Ascending aorta (tissue), 2 donors: ENCODE results near the gene TTC3. TPM values are rescaled to one million over a fixed set of nuclear protein-coding genes. Genes with fewer than 3 reads are reported as not detected.

Source experiments
- DNase-seq, 2 donors: peaks; one replicate each; pipeline ENCODE4 v3.0.0-alpha.2; 2019; ENCODE audit warnings: low spot score in 2 of 2
- H3K27ac ChIP-seq, 2 donors: fragments of 200-600 bp; sonication (generic); one replicate each; pipeline ENCODE4 v1.5.1; 2016 to 2017; ENCODE audit warnings: mild to moderate bottlenecking in 1 of 2
- H3K27me3 ChIP-seq: fragments of 200-600 bp; sonication (generic); one replicate; pipeline ENCODE4 v1.5.1; 2017
- H3K36me3 ChIP-seq, 2 donors: fragments of 200-600 bp; sonication (generic); one replicate each; pipeline ENCODE4 v1.5.1; 2016
- H3K4me1 ChIP-seq, 2 donors: fragments of 200-600 bp; sonication (generic); one replicate each; pipeline ENCODE4 v1.5.1; 2016 to 2017; ENCODE audit warnings: mild to moderate bottlenecking in 1 of 2
- H3K4me3 ChIP-seq, 2 donors: fragments of 200-600 bp; sonication (generic); one replicate each; pipeline ENCODE4 v1.5.1; 2016 to 2017; ENCODE audit warnings: mild to moderate bottlenecking in 1 of 2
- H3K9me3 ChIP-seq, 2 donors: fragments of 200-600 bp; sonication (generic); one replicate each; pipeline ENCODE4 v1.5.1; 2016
- CTCF ChIP-seq, 3 experiments: fragments of 200-600 bp in 2 of 3; fragments of 450-650 bp in 1 of 3; sonication (generic) in 2 of 3; IDR thresholded peaks; one replicate each; pipeline ENCODE4 v1.5.1; 2016 to 2019; ENCODE audit warnings: antibody characterized with exemption in 3 of 3, mild to moderate bottlenecking in 1 of 3, moderate library complexity in 1 of 3
- intact Hi-C: fragments of 100-400 bp; cut with DNase I; formaldehyde crosslinking; loops from one replicate; pipeline ENCODE4 v1.15.1; 2023
- total RNA-seq: library from RNA; depleted of rRNA; stranded (reverse); fragments of >200 nt; gene quantifications from one replicate; pipeline ENCODE4 v1.1.0, GENCODE V29; 2016

Gene TTC3
- total RNA-seq, 1 donor from 2014 or later = 70.7 TPM

- intact Hi-C loops = loop anchor here (5.0 kb wide), 1 partner anchor 152 kb away; the partner anchor contains the start of genes PIGP and TTC3
- H3K4me3 ChIP-seq = no peak overlapping the region
- H3K9me3 ChIP-seq = no peaks in the 10 kb centered on the region
- peak in 1 of 2 donors; percentile 59 for DNase-seq
- peaks cover 0 to 6% of the 10 kb centered on the region in 2 donors for H3K4me1 ChIP-seq
- no peak for TF ChIP-seq CTCF (IDR thresholded peaks at IDR 0.05)
- H3K27me3 ChIP-seq = no peaks in the 10 kb centered on the region
- H3K27ac ChIP-seq = no peak overlapping the region
- H3K36me3 ChIP-seq = peaks cover 50 to 56% of the 10 kb centered on the region in 2 donors
Observed at GRCh38 chr21:37223804-37224345, 150.8 kb downstream of the TTC3 start.

DNA sequence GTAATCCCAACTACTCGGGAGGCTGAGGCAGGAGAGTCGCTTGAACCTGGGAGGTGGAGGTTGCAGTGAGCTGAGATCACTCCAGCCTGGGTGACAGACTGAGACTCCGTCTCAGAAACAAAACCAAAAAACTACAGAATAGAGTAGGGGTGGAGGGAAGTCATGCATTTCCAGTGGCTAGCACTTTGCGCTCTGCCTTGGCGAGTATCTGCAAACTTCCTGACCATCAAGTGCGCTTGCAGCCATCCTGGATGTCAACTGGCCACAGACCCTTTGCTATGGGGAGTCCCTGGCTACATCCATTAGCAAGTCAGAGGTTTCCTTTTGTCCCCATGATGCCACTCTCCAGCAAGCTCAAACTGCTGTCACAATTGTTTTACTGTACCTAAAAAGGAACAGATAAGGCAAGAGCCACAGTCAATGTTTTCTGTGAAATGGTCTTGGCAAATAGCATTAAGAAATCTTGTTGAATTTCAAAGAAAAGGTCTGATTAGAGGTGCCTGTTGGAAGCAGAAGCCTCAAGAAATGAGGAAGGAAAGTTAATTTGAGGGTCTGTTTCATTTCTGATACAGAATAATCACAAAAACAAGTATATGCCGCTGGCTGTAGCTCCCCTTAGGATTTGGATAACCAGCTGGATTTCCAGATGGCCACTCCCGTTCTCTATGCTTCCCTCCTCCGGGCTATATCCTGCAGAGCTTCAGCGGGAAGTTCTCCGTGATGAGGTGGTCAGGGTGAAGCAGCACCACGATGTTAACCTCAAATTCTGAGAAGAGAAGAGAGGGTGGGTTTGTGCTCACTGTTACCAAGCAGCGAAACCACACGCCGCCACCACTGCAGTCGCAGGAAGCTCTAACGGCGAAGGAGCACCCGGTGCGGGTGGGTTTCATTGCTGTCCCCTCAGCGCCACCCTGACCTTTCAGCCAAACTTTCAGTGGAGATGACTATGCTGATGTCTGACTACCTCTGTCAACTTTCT is 152.1 kb downstream of the TTC3 start:
- no peak for TF ChIP-seq CTCF (IDR thresholded peaks at IDR 0.05)
- Histone ChIP-seq H3K9me3 (no peaks in the 10 kb centered on the region), H3K27ac (no peak overlapping the region), H3K4me3 (no peak overlapping the region), H3K27me3 (no peaks in the 10 kb centered on the region), H3K36me3 (peaks cover 59 to 68% of the 10 kb centered on the region in 2 donors), H3K4me1 (peaks cover 0 to 3% of the 10 kb centered on the region in 2 donors)
- intact Hi-C loops = loop anchor here (5.0 kb wide), 1 partner anchor 153 kb away; the partner anchor contains the start of genes PIGP and TTC3
- peak in 1 of 2 donors; percentile 31 for DNase-seq

GRCh38 chr21:37226041-37226920 is 153.2 kb downstream of the TTC3 start:
- intact Hi-C loops = no loop called here
- Histone ChIP-seq H3K4me3 (no peak overlapping the region), H3K27me3 (no peaks in the 10 kb centered on the region), H3K9me3 (no peaks in the 10 kb centered on the region), H3K4me1 (peaks cover 0 to 1% of the 10 kb centered on the region in 2 donors), H3K27ac (no peak overlapping the region), H3K36me3 (peaks cover 68 to 79% of the 10 kb centered on the region in 2 donors)
- DNase-seq = no peak
- no peak for TF ChIP-seq CTCF (IDR thresholded peaks at IDR 0.05)

DNA sequence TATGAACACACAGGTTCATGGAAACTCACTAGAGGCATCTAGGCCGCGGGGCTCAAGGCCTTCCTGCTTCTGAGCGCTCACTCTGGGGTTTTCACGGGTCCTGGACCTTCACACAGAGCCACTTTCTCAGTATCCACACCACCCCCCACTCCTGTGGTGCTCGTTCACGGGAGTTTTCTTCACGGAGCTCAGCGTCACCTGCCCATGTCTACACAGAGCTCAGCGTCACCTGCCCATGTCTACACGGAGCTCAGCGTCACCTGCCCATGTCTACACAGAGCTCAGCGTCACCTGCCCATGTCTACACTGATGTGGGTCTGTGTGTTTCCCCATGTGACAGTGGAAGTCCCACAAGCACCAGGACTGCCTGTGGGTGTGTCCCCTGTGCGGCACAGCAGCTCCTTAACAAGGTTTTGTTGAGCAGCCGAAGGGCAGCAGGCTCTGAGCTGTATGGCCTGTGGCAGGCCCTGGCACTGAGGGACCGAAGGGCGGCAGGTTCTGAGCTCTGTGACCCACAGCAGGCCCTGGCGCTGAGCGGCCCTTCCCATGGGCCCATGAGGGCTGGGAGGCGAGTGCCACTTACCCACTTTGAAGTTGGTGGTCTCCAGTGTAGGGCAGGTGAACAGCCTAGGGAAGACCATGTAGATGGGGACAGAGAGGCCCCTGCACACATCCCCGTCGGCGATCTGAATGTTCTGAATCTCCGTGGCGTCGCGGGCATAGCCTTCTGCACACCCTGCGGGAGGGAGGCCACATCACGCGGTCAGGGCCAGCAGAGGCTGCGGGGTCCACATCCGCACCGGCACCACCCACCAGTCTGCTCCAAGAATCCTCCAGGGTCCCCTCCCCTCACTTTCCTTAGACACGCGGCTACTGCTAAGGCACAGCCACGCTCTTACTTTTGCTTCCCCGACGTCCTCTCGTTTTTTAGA is 154.3 kb downstream of the TTC3 start:
- no peak overlapping the region for H3K27ac ChIP-seq
- H3K9me3 ChIP-seq = no peaks in the 10 kb centered on the region
- DNase-seq = no peak
- H3K27me3 ChIP-seq = no peaks in the 10 kb centered on the region
- H3K36me3 ChIP-seq = peaks cover 78 to 90% of the 10 kb centered on the region in 2 donors
- no peaks in the 10 kb centered on the region for H3K4me1 ChIP-seq
- TF ChIP-seq CTCF (IDR thresholded peaks at IDR 0.05) = no peak
- no peak overlapping the region for H3K4me3 ChIP-seq
- intact Hi-C loops = no loop called here
